ENCODE measurements around the gene CMKLR1.

GRCh38 chr12:108355069-108355468 is 16.0 kb upstream of the CMKLR1 start:
- TF ChIP-seq EP300 (IDR thresholded peaks at IDR 0.05; ENCODE audit: borderline replicate concordance) (no peak), NFIC (IDR thresholded peaks at IDR 0.05) (no peak), MAX (IDR thresholded peaks at IDR 0.05) (no peak), TCF12 (IDR thresholded peaks at IDR 0.05; ENCODE audit: low read depth) (no peak), REST (IDR thresholded peaks at IDR 0.05; ENCODE audit: low read depth) (no peak), TAF1 (IDR thresholded peaks at IDR 0.05; ENCODE audit: low read depth) (no peak), CREB1 (IDR thresholded peaks at IDR 0.05; ENCODE audit: low read depth) (no peak), CEBPB (IDR thresholded peaks at IDR 0.05) (no peak), RAD21 (IDR thresholded peaks at IDR 0.05; ENCODE audit: low read depth) (no peak), YY1 (IDR thresholded peaks at IDR 0.05; ENCODE audit: low read depth) (no peak), TEAD4 (IDR thresholded peaks at IDR 0.05) (no peak)
- TF ChIP-seq, protein P1, sequence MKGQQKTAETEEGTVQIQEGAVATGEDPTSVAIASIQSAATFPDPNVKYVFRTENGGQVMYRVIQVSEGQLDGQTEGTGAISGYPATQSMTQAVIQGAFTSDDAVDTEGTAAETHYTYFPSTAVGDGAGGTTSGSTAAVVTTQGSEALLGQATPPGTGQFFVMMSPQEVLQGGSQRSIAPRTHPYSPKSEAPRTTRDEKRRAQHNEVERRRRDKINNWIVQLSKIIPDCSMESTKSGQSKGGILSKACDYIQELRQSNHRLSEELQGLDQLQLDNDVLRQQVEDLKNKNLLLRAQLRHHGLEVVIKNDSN (IDR thresholded peaks at IDR 0.05), result no peak
